Stimulated activated CD8-positive, alpha-beta memory T cell treated with anti-CD3 and anti-CD28 coated beads, Interleukin-15, amount 100 ng/mL, for 4 hours (primary cell): ENCODE data around the gene TIFAB.
"Not testable (repeated sequence)": the region's sequence is repeated elsewhere in the genome, so short reads cannot be mapped to it uniquely, and the experiment has no call there.

Source experiments
- DNase-seq, 2 donors: peaks; one replicate each; pipeline ENCODE4 v3.0.0-alpha.2; 2020; ENCODE audit warnings: low read depth in 2 of 2

TIFAB gene

DNA sequence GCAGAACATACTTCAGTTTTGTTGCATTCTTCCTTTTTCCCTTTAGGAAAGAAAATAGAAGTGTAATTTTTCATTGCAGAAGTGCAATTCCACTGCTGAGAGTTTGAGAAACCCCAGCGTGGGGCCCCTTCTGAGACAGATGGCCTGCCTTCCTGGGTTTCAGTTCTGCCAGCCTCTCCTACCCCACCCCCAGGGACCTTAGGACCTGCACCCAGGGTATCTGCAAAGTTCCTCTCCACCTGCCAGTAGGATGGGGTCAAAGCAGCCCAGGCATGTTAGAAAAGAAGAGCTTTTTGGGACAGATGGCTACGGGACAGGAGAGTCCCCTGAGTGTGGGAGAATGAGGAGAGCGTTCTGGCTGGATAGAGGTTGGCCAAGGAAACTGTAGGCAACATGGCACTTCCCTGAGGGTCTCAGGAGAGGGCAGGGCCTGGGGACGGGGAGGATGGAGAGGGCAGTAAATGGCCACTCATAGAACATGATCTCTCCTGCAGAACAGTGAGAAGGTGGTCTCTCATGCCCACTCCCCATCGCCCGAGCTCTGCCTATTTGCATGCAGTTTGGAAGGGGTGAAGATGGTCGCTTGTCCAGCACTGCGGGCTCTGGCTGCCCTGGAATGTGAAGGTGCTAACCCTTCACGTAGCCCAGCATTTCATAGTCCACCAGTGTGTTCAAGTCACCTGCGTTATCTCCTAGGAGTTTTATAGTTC, at the start of gene TIFAB:
Gene TIFAB (minus strand): TSS at position 31 of the 710 bp plus-strand sequence. CDS start 2,412 bp downstream, outside the sequence.
- no peak for DNase-seq

DNA sequence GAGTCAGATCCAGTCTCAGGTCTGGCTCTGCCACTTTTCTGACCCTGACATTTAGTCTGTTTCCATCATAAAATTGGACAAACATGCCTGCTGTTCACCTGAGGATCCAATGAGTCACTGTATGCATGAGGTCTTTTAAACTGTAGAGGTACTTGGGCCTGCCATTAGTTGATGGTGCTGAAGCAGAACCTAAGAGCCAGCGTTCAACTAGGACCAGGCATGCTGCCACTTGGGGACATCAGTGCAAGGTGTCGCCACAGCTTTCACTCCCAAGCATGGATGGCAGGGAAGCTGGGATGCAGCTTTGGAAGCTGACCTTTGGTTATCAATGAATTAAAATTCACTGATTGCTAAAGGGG, 46.5 kb upstream of the TIFAB start:
- DNase-seq: no peak

DNA sequence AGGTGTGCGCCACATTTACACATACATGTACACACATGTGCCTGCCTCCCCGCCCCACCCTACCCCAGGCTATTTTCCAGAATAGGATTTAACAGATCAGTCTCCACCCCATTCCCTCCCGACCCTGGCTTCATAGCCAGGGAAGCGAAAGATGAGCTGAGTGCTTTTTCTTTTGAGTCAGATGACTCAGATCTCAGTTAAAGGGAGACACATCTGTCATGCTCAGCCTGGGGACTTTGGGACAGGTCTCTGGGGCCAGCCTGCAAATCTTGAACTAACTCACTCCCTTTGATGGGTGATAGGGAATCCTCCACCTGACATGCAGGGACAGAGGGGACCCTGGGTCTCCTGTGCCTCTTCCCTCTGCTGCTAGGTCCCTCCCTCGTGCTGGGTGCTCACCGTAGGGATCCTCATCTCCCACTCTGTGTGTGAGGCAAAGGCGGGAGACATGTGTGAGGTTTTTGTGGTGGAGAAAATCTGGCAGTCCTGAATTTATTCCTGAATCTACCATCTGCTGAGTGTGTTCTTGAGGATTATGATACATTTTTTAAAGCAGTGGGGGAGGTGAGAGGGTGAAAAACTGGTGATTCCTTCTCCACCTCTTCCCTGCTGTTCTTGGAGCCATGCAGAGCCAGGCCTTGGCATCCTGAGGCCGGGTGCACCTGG, 46.0 kb upstream of the TIFAB start:
- DNase-seq: no peak

- DNase-seq: not testable (repeated sequence)
Observed at GRCh38 chr5:135495531-135495930, 43.4 kb upstream of the TIFAB start.

GRCh38 chr5:135494196-135494595, 42.0 kb upstream of the TIFAB start:
- no peak for DNase-seq

DNA sequence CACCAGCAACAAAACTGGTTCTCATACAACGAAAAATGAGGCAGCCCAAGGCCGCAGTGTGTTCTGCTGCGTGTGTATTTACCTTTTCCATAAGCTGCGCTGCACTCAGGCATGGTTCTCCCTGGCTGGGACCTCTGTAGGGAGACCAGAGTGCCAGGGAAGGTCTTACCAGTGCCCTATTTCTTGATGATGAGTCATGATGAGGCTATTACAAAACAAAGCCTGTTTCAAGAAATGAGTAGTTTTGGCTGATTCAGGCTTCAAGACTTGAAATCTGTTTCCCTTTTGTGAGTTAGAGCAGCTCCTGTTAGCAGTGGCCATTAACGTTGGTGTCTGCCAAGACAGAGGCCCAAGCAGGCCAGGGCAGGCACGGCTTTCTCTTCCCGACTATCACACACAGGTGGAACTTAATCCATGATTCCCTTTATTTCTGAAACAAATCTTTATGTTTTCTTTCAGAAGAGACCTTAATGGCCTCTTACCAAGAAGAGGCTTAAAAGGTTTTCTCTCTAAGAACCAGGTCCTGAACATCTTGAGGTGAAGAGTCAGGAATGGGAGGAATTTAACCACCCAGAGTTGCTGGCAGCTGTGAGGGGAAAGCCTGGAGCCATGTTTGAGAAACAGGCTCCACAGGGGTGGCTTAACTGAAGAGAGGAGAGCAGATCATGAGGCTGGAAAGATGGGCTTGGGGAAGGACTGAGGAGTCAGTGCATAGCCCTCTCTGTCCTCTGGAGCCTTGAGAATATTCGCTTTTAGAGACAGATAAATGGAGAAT, 41.4 kb upstream of the TIFAB start:
- DNase-seq: no peak

- DNase-seq: no peak
Observed at GRCh38 chr5:135492319-135492626, 40.1 kb upstream of the TIFAB start.

DNA sequence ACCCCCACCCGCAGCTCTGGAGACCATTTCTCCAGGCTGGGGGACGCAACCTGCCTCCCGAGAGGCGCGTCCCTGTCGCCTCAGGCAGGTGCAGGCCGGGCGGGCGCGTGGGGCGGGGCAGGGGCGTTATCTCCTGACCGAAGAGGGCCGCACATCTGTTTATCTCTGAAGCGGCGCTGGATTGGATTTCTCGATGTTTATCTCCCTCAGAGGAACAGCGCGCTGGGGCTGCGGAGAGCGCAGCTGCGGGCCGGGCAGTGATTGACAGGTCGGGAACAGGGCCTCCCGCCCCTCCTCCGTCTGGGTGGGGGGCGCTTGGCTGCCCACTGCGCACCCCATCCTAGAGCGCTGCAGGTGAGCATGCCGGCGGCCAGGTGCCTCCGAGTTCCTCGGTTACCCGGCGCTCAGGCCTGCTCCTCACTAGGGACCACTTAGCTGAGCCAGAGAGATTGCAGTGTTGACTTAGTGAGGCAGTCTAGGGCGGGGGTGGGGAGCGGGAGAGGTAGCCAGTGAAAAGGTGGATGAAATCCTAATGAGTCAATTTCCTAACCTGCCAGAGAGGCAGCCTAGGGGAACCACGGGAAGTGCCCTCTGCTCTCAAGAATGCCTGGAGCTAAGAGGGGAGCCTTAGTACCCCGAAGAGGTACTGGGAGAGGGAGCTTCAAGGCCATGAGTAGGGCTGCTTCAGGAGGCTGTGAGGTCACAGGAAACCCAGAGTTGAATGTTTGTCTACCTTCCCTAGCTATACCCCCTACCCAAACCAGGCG, 39.6 kb upstream of the TIFAB start:
- DNase-seq: no peak

GRCh38 chr5:135491038-135491551, 38.9 kb upstream of the TIFAB start:
- no peak for DNase-seq

GRCh38 chr5:135490245-135491037, 38.3 kb upstream of the TIFAB start:
- DNase-seq: no peak

- DNase-seq: no peak
Observed at GRCh38 chr5:135489466-135490244, 37.5 kb upstream of the TIFAB start.

DNA sequence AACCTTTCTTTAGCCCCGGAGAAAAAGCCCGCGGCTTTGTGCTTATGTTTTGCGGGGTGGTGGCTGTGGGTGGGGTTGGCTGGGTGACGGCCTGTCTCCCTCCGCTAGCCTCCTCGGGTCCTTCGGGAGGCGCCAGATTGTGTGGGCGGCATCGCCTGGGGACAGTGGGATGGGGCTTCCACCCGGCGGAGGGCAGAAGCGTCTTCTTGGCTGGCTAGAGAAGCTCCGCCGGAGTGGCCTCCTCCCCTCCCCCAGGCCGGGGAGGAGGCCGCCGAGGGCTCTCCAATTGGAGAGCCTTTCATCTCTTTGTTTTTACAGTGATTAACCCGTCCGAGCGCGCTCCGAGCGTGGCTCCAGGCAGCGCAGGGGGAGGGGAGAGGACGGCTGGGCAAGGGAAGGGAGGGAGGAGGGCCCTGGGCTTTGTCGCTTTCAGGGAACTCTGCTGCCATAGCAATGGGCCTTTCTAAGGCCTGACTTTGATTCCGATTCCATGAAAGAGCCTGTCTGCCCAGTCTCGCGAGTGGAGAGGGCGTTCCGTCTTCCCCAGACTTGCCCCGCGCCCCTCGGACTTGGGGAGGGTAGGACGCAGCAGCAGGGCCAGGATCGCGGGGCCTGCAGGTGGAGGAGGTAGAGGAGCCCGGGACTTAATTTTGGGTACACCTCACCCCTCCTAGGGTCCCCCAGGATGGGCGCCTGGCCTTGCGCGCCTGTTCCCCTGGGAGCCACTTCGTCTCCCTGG, 36.7 kb upstream of the TIFAB start:
- DNase-seq: no peak

DNA sequence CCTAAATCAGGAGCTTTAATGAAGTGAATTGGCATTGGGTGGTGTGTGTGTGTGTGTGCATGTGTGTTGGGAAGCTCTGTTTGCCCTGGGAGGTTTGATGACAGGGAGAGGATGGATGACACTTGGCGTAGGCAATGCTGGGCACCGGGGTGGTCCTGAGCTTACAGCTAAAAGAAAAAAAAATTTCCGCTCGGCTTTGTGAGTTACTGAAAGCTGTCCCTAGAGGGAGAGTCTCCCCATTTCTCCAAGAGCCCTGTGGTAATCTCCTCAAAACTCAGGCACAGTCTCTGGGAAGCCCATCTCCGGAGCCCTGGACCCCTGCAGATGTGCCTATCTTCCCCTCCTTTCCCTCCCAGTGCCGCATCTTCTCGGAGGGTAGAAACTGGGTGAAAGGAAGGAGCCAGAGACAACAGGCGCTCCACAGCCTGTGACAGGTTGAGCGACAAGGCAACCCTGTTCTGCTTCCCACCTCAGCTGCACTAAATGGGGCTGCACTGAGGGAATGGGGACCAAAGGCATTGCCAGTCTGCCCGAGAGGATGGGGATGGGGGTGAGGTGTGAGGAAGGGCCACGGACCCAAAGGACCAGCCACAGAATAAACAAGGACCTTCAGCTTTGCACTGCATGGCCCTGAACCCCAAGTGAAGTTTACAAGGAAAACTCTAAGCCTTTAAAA, 35.8 kb upstream of the TIFAB start:
- no peak for DNase-seq

GRCh38 chr5:135487037-135487395, 34.9 kb upstream of the TIFAB start:
- DNase-seq: no peak

- no peak for DNase-seq
Observed at GRCh38 chr5:135486131-135487036, 34.2 kb upstream of the TIFAB start.

GRCh38 chr5:135484674-135485086, 32.5 kb upstream of the TIFAB start:
- no peak for DNase-seq

DNA sequence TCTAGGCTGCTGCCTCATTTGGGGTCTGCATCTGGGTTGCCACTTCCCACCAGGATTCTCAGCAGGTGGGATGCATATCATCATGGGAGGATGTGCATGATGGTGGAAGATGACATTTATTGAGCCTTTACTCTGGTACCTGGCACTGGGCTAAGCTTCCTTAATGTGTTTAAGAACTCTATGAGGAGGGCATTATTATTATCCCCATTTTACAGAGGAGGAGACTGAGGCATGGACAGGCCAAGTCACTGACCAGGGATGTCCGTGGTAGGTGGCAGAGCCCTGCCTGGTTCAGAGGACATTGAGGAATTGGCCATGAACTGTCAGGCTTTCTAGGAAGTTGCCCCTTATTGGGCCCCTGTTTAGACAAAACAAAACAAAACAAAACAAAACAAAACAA, 31.1 kb upstream of the TIFAB start:
- DNase-seq: no peak

- DNase-seq: no peak
Observed at GRCh38 chr5:135482381-135482933, 30.3 kb upstream of the TIFAB start.
